CD14-positive monocyte (primary cell): ENCODE results near the gene CDC123. TPM values are rescaled to one million over a fixed set of nuclear protein-coding genes. Genes with fewer than 3 reads are reported as not detected.
A peak's percentile ranks its signal among the peaks of the same experiment; 100 is the strongest.
"Not testable (repeated sequence)": the region's sequence is repeated elsewhere in the genome, so short reads cannot be mapped to it uniquely, and the experiment has no call there.

Source experiments
- DNase-seq, 3 donors: peaks; one replicate each; pipeline ENCODE4 v3.0.0-alpha.2; 2011 to 2022
- H2AFZ ChIP-seq: 2 replicates; pipeline ENCODE4 v1.6.0; 2012; ENCODE audit warnings: mild to moderate bottlenecking, low read depth, low read length, inconsistent platforms; ENCODE audit not compliant: insufficient read depth, poor library complexity, severe bottlenecking
- H3K27ac ChIP-seq, 2 donors: 1 replicate in 1 of 2; 2 replicates in 1 of 2; pipeline ENCODE4 v1.5.1; 2012 to 2013; ENCODE audit warnings: low read length in 2 of 2, control low read depth in 1 of 2, inconsistent platforms in 1 of 2, low read depth in 1 of 2, mild to moderate bottlenecking in 1 of 2
- H3K27me3 ChIP-seq, 2 donors: one replicate each; pipeline versions ENCODE4 v1.6.0 to v1.6.1; 2011 to 2013; ENCODE audit warnings: low read length in 2 of 2; ENCODE audit not compliant: control insufficient read depth in 2 of 2, insufficient read depth in 2 of 2
- H3K36me3 ChIP-seq, 2 donors: replicated peaks in 1 of 2; 1 replicate in 1 of 2; 2 replicates in 1 of 2; pipeline versions ENCODE4 v1.5.1 to v1.6.1; 2012 to 2013; ENCODE audit warnings: low read length in 2 of 2, control low read depth in 1 of 2, inconsistent platforms in 1 of 2, mild to moderate bottlenecking in 1 of 2; ENCODE audit not compliant: insufficient read depth in 2 of 2, control insufficient read depth in 1 of 2
- H3K4me1 ChIP-seq, 2 donors: 1 replicate in 1 of 2; 2 replicates in 1 of 2; pipeline versions ENCODE4 v1.5.1 to v1.6.1; 2012 to 2013; ENCODE audit warnings: low read length in 2 of 2, control low read depth in 1 of 2, inconsistent platforms in 1 of 2, mild to moderate bottlenecking in 1 of 2, moderate library complexity in 1 of 2; ENCODE audit not compliant: insufficient read depth in 2 of 2, control insufficient read depth in 1 of 2
- H3K4me2 ChIP-seq: replicated peaks from 2 replicates; pipeline ENCODE3; 2012; ENCODE audit warnings: low read length, moderate library complexity, mild to moderate bottlenecking; ENCODE audit not compliant: poor library complexity, severe bottlenecking; ENCODE audit errors: extremely low read depth
- H3K4me3 ChIP-seq, 3 experiments: fragments of 200-600 bp in 1 of 3; sonication (generic) in 1 of 3; replicated peaks in 1 of 3; 1 replicate in 2 of 3; 2 replicates in 1 of 3; pipeline ENCODE4 v1.5.1; 2011 to 2013; ENCODE audit warnings: low read length in 3 of 3, mild to moderate bottlenecking in 3 of 3, control low read depth in 2 of 3, low read depth in 2 of 3, inconsistent platforms in 1 of 3, moderate library complexity in 1 of 3
- H3K79me2 ChIP-seq: 2 replicates; pipeline ENCODE4 v1.6.0; 2012; ENCODE audit warnings: mild to moderate bottlenecking, control low read depth, inconsistent platforms, low read length, moderate library complexity; ENCODE audit not compliant: insufficient read depth
- H3K9ac ChIP-seq: 2 replicates; pipeline ENCODE4 v1.6.0; 2017; ENCODE audit warnings: low read length, mild to moderate bottlenecking; ENCODE audit not compliant: insufficient read depth, poor library complexity, severe bottlenecking
- H3K9me3 ChIP-seq, 2 donors: replicated peaks in 1 of 2; 1 replicate in 1 of 2; 2 replicates in 1 of 2; pipeline versions ENCODE4 v1.5.1 to v1.6.1; 2012 to 2013; ENCODE audit warnings: low read length in 2 of 2, control low read depth in 1 of 2; ENCODE audit not compliant: control insufficient read depth in 1 of 2, insufficient read depth in 1 of 2
- H4K20me1 ChIP-seq: 2 replicates; pipeline ENCODE4 v1.6.0; 2012; ENCODE audit warnings: mild to moderate bottlenecking, low read length, control low read depth, moderate library complexity; ENCODE audit not compliant: insufficient read depth
- H3K27ac Mint-ChIP-seq, 7 donors: one replicate each; pipeline ENCODE4 v1.8.0; 2020; ENCODE audit warnings: mild to moderate bottlenecking in 7 of 7, mixed read lengths in 7 of 7, moderate library complexity in 6 of 7, inconsistent platforms in 2 of 7
- H3K27me3 Mint-ChIP-seq, 3 donors: one replicate each; pipeline ENCODE4 v1.8.0; 2021 to 2022; ENCODE audit warnings: low read depth in 3 of 3, mild to moderate bottlenecking in 3 of 3, mixed read lengths in 3 of 3, moderate library complexity in 3 of 3, inconsistent platforms in 1 of 3
- H3K36me3 Mint-ChIP-seq, 2 donors: one replicate each; pipeline ENCODE4 v1.8.0; 2020; ENCODE audit warnings: mixed read lengths in 2 of 2, inconsistent platforms in 1 of 2, mild to moderate bottlenecking in 1 of 2
- H3K4me1 Mint-ChIP-seq: one replicate; pipeline ENCODE4 v1.8.0; 2020; ENCODE audit warnings: mild to moderate bottlenecking, mixed read lengths
- H3K4me3 Mint-ChIP-seq, 2 donors: one replicate each; pipeline ENCODE4 v1.8.0; 2020; ENCODE audit warnings: mild to moderate bottlenecking in 2 of 2, mixed read lengths in 2 of 2, moderate library complexity in 1 of 2
- H3K9me3 Mint-ChIP-seq, 7 donors: one replicate each; pipeline ENCODE4 v1.8.0; 2020 to 2022; ENCODE audit warnings: mixed read lengths in 7 of 7, mild to moderate bottlenecking in 6 of 7, moderate library complexity in 6 of 7, inconsistent platforms in 2 of 7
- WGBS: methylation state at CpG from one replicate; pipeline ENCODE4 v1.1.5; 2013; ENCODE audit warnings: missing lambda C conversion rate; ENCODE audit not compliant: insufficient coverage; 5-methylcytosine and 5-hydroxymethylcytosine counted together
- intact Hi-C, 2 donors: fragments of 100-400 bp; cut with micrococcal nuclease; formaldehyde crosslinking; loops; one replicate each; pipeline versions ENCODE4 v1.15.0 to v1.15.1; 2023
- polyA plus RNA-seq, 3 donors: library from polyadenylated mRNA; depleted of rRNA in 1 of 3; unstranded in 2 of 3; stranded (reverse) in 1 of 3; fragments of 300-500 nt in 2 of 3; fragments of >200 nt in 1 of 3; fragmentation: Illumina TruSeq in 2 of 3; gene quantifications; 1 replicate in 2 of 3; 2 replicates in 1 of 3; pipeline ENCODE4 v1.2.3, GENCODE V29; 2012 to 2021
- TF ChIP-seq, protein P1 (sequence below): fragments of 200-600 bp; IDR thresholded peaks from one replicate; pipeline ENCODE4 v1.8.0; 2022; ENCODE audit warnings: antibody characterized with exemption, mild to moderate bottlenecking

Gene CDC123
- polyA plus RNA-seq, 3 donors: 38.2 to 78.7 (median 76.0) TPM

DNA sequence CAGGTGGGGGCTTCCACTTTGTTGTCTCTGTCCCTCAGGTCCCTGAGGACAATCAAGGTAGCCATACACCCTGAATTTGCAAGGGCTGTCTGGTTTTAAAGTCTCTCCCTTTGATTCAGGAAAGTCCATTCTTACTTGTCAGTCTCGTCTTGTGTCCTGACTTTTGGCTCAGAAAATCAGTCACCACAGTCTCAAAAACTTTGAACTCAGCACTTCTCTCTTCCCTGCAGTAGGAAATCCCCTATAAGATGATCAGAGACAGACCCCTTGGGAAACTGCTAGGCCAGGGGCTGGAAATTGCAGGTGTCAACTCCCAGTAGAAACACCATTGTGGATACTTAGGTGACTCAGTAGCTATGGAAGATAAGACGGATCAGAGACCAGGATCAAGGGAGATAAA lies 73.1 kb downstream of the CDC123 start:
- Histone ChIP-seq H3K79me2 (no peaks in the 10 kb centered on the region), H3K36me3 (no peaks in the 10 kb centered on the region), H3K4me2 (no peak overlapping the region), H2AFZ (no peak overlapping the region), H3K27ac (no peak overlapping the region), H3K4me1 (peaks cover 47 to 48% of the 10 kb centered on the region in 2 donors), H3K9me3 (no peaks in the 10 kb centered on the region), H3K27me3 (no peaks in the 10 kb centered on the region), H3K9ac (no peak overlapping the region), H4K20me1 (no peaks in the 10 kb centered on the region), H3K4me3 (no peak overlapping the region)
- no CpG with 5 or more reads among the region's 2 CpGs for WGBS
- TF ChIP-seq, protein P1, sequence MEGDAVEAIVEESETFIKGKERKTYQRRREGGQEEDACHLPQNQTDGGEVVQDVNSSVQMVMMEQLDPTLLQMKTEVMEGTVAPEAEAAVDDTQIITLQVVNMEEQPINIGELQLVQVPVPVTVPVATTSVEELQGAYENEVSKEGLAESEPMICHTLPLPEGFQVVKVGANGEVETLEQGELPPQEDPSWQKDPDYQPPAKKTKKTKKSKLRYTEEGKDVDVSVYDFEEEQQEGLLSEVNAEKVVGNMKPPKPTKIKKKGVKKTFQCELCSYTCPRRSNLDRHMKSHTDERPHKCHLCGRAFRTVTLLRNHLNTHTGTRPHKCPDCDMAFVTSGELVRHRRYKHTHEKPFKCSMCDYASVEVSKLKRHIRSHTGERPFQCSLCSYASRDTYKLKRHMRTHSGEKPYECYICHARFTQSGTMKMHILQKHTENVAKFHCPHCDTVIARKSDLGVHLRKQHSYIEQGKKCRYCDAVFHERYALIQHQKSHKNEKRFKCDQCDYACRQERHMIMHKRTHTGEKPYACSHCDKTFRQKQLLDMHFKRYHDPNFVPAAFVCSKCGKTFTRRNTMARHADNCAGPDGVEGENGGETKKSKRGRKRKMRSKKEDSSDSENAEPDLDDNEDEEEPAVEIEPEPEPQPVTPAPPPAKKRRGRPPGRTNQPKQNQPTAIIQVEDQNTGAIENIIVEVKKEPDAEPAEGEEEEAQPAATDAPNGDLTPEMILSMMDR: no peak
- peak overlapping the region in 4 of 7 donors; percentile 44 to 91 (median 67) for H3K27ac Mint-ChIP-seq
- H3K4me1 Mint-ChIP-seq: peaks cover 46% of the 10 kb centered on the region
- peak in 1 of 3 donors; percentile 54 for DNase-seq
- H3K4me3 Mint-ChIP-seq: no peak overlapping the region
- intact Hi-C loops: loop anchor here (10.0 kb wide), 2 partner anchors 66 to 386 kb away; no protein-coding TSS in a partner anchor
- H3K9me3 Mint-ChIP-seq: no peaks in the 10 kb centered on the region
- H3K36me3 Mint-ChIP-seq: no peaks in the 10 kb centered on the region
- peaks cover 0 to 2% (median 1%) of the 10 kb centered on the region in 3 donors for H3K27me3 Mint-ChIP-seq

DNA sequence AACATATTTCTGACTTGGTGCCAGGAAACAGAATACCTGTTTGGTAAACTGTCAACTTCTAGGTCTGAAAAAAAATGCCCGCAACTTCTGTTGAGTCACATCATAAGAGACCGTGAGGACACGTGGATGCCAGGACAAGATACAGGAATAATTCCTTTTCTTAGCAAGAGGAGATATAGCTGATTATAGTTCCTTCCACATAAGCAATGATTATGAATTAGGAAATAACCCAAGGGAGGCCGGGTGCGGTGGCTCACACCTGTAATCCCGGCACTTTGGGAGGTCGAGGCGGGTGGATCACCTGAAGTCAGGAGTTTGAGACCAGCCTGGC lies 75.2 kb downstream of the CDC123 start:
- Mint-ChIP-seq H3K36me3 (no peaks in the 10 kb centered on the region), H3K27me3 (peaks cover 0 to 2% (median 0%) of the 10 kb centered on the region in 3 donors), H3K4me3 (peak overlapping the region; percentile 57 to 71), H3K9me3 (no peaks in the 10 kb centered on the region), H3K27ac (peak overlapping the region; percentile 87 to 94 (median 90)), H3K4me1 (peaks cover 27% of the 10 kb centered on the region)
- H3K4me3 ChIP-seq: peak overlapping the region in 2 of 3 experiments; percentile 9 to 60
- peaks cover 25 to 27% of the 10 kb centered on the region in 2 donors for H3K4me1 ChIP-seq
- H4K20me1 ChIP-seq: no peaks in the 10 kb centered on the region
- H3K27me3 ChIP-seq: no peaks in the 10 kb centered on the region
- no peaks in the 10 kb centered on the region for H3K9me3 ChIP-seq
- peak overlapping the region; percentile 77 to 82 for H3K27ac ChIP-seq
- peak overlapping the region; percentile 9 for H3K9ac ChIP-seq
- TF ChIP-seq, protein P1: no peak
- 51% methylated on average over 5 of the region's 8 CpGs for WGBS
- peak overlapping the region; percentile 21 for H2AFZ ChIP-seq
- H3K4me2 ChIP-seq: peak overlapping the region; percentile 62
- no peak for DNase-seq
- no peaks in the 10 kb centered on the region for H3K79me2 ChIP-seq
- intact Hi-C loops: loop anchor here in 1 of 2 donors (5.0 kb wide), 1 partner anchor 61 kb away; no protein-coding TSS in a partner anchor
- no peaks in the 10 kb centered on the region for H3K36me3 ChIP-seq

DNA sequence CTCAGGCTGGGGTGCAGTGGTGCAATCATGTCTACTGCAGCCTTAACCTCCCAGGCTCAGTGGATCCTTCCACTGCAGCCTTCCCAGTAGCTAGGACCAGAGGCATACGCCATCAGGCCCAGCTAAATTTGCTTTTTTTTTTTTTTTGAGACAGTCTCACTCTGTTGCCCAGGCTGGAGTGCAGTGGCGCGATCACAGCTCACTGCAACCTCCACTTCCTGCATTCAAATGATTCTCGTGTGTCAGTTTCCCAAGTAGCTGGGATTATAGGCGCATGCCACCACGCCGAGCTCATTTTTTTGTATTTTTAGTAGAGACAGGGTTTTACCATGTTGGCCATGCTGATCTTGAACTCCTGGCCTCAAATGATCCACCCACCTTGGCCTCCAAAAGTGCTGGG lies 81.9 kb downstream of the CDC123 start:
- H4K20me1 ChIP-seq, H2AFZ ChIP-seq, H3K4me2 ChIP-seq, intact Hi-C loops, H3K9me3 Mint-ChIP-seq, H3K27ac ChIP-seq, H3K27me3 Mint-ChIP-seq, H3K9me3 ChIP-seq, H3K4me3 ChIP-seq, H3K4me1 ChIP-seq, H3K27ac Mint-ChIP-seq, H3K36me3 Mint-ChIP-seq, H3K27me3 ChIP-seq, H3K36me3 ChIP-seq, H3K4me1 Mint-ChIP-seq, H3K79me2 ChIP-seq, DNase-seq, H3K9ac ChIP-seq, H3K4me3 Mint-ChIP-seq: not testable (repeated sequence)
- 86% methylated on average over 1 of the region's 7 CpGs for WGBS
